ENCODE data around the gene MGAT5B. TPM values are rescaled to one million over a fixed set of nuclear protein-coding genes. Genes with fewer than 3 reads are reported as not detected.

MGAT5B gene
- total and polyA plus RNA-seq, 2 donors (not counting 1 experiment from before 2014, with no cell fraction given), result 0.15 to 37.8 TPM

- Histone ChIP-seq H3K27me3 (replicated peaks in 1 of 4; ENCODE audit: control extremely low read depth in 1 of 4, control insufficient read depth in 3 of 4, insufficient read depth in 4 of 4, low read length in 3 of 4) (no peaks in the 10 kb centered on the region), H4K20me1 (ENCODE audit: control insufficient read depth, insufficient read depth, low read length, poor library complexity, severe bottlenecking) (no peaks in the 10 kb centered on the region), H3K4me2 (replicated peaks; ENCODE audit: low read depth, low read length, poor library complexity, severe bottlenecking) (no peak overlapping the region), H3K79me2 (ENCODE audit: control insufficient read depth, insufficient read depth, low read length) (no peaks in the 10 kb centered on the region), H3K27ac (ENCODE audit: low read length in 2 of 2) (no peak overlapping the region), H3K36me3 (replicated peaks in 1 of 2; ENCODE audit: control extremely low read depth in 1 of 2, control insufficient read depth in 1 of 2, extremely low read depth in 1 of 2, insufficient read depth in 2 of 2, low read length in 1 of 2) (no peaks in the 10 kb centered on the region), H3K9me3 (ENCODE audit: control extremely low read depth in 1 of 3, control insufficient read depth in 2 of 3, insufficient read depth in 1 of 3, low read length in 2 of 3) (peaks cover 0 to under 1% (median 0%) of the 10 kb centered on the region in 3 donors), H3K4me1 (ENCODE audit: control insufficient read depth in 2 of 2, insufficient read depth in 2 of 2, low read length in 2 of 2) (no peaks in the 10 kb centered on the region), H3K9ac (ENCODE audit: low read length) (no peak overlapping the region), H2AFZ (ENCODE audit: insufficient read depth, low read depth, low read length, poor library complexity, severe bottlenecking) (no peak overlapping the region), H3K4me3 (ENCODE audit: control extremely low read depth in 1 of 5, extremely low read depth in 1 of 5, insufficient read depth in 1 of 5, low read depth in 2 of 5, low read length in 4 of 5) (no peak overlapping the region)
- no peaks in the 10 kb centered on the region for H3K9me3 Mint-ChIP-seq (ENCODE audit: insufficient read depth)
- no peak overlapping the region for H3K4me3 Mint-ChIP-seq
- ChIA-PET POLR2A (no interaction called here), CTCF (interaction anchor here (1.0 kb wide), 1 partner anchor 124 kb away, joined by 4 read pairs; no protein-coding TSS in a partner anchor)
- no peak for TF ChIP-seq CTCF (IDR thresholded peaks at IDR 0.05)
- TF ChIP-seq EZH2 (IDR thresholded peaks at IDR 0.05; ENCODE audit: borderline replicate concordance, insufficient read depth, low read depth, low read length, poor library complexity, severe bottlenecking), result no peak
- ATAC-seq (ENCODE audit: low read depth) (no peak), DNase-seq (no peak)
- H3K4me1 Mint-ChIP-seq, result no peaks in the 10 kb centered on the region
- H3K27ac Mint-ChIP-seq, result no peak overlapping the region
- H3K27me3 Mint-ChIP-seq, result peaks cover 23% of the 10 kb centered on the region
- intact Hi-C loops (cut with micrococcal nuclease), result no loop called here
- WGBS (ENCODE audit: insufficient coverage), result 93% methylated on average over 30 of the region's 36 CpGs
These were observed 64.5 kb downstream of the MGAT5B start for GRCh38 chr17:76932402-76933333.

Measured in B cell (primary cell).